GM10248 (cell line): ENCODE data around the gene NSG2.
A peak's percentile ranks its signal among the peaks of the same experiment; 100 is the strongest.
"Not testable (repeated sequence)": the region's sequence is repeated elsewhere in the genome, so short reads cannot be mapped to it uniquely, and the experiment has no call there.

Experiments used
- CTCF ChIA-PET: fragments of 300-600 bp; sonication (Branson Sonifier 250); formaldehyde crosslinking; extraction: SDS; loops from one replicate; lab custom pipeline; 2021; ENCODE audit warnings: antibody characterized with exemption; lab: Yijun Ruan, JAX
- POLR2A ChIA-PET: fragments of 350-650 bp; sonication (Branson Sonifier 250); formaldehyde crosslinking; extraction: SDS; loops from one replicate; lab custom pipeline; 2020; ENCODE audit warnings: antibody characterized with exemption; lab: Yijun Ruan, JAX
- DNase-seq: peaks from one replicate; pipeline ENCODE4 v3.0.0; 2012; ENCODE audit errors: extremely low spot score
- TF ChIP-seq, protein P1 (sequence below): IDR thresholded peaks from 2 replicates; pipeline ENCODE4 v1.5.1; 2012; ENCODE audit warnings: mild to moderate bottlenecking, low read depth; ENCODE audit errors: extremely low read depth, missing control alignments, control extremely low read depth

NSG2 gene

GRCh38 chr5:174010365-174010764, 35.1 kb upstream of the NSG2 start:
- ChIA-PET POLR2A (no interaction called here), CTCF (interaction anchor here (1.3 kb wide), 2 partner anchors 10 to 11 kb away, joined by 3 read pairs; no protein-coding TSS in a partner anchor)
- TF ChIP-seq, protein P1, sequence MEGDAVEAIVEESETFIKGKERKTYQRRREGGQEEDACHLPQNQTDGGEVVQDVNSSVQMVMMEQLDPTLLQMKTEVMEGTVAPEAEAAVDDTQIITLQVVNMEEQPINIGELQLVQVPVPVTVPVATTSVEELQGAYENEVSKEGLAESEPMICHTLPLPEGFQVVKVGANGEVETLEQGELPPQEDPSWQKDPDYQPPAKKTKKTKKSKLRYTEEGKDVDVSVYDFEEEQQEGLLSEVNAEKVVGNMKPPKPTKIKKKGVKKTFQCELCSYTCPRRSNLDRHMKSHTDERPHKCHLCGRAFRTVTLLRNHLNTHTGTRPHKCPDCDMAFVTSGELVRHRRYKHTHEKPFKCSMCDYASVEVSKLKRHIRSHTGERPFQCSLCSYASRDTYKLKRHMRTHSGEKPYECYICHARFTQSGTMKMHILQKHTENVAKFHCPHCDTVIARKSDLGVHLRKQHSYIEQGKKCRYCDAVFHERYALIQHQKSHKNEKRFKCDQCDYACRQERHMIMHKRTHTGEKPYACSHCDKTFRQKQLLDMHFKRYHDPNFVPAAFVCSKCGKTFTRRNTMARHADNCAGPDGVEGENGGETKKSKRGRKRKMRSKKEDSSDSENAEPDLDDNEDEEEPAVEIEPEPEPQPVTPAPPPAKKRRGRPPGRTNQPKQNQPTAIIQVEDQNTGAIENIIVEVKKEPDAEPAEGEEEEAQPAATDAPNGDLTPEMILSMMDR, result no peak
- no peak for DNase-seq

DNA sequence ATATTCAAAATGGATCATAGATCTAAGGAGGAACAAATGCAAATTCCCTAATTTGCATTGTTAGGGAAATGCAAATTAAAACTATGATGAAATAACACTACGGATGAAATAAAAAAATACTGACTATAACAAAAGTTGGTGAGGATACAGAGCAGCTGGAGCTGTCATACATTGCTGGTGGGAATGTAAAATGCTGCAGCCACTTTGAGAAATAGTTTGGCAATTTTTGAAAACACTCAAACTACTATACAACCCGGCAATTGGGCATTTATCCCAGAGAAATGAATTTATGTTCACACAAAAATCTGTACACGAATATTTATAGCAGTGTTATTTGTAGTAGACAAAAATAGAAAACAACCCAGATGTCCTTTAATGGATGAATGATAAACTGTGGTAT, 34.1 kb upstream of the NSG2 start:
- CTCF ChIA-PET, result interaction anchor here (1.3 kb wide), 1 partner anchor 8 kb away, joined by 3 read pairs; no protein-coding TSS in a partner anchor
- TF ChIP-seq, protein P1, result no peak
- POLR2A ChIA-PET, result no interaction called here
- DNase-seq, result no peak

GRCh38 chr5:174020069-174020927, 25.2 kb upstream of the NSG2 start:
- DNase-seq, result peak; percentile 43
- POLR2A ChIA-PET, result not testable (repeated sequence)
- TF ChIP-seq, protein P1, result peak; percentile 51
- CTCF ChIA-PET, result interaction anchor here (1.2 to 3.0 kb wide), 3 partner anchors 10 to 293 kb away, joined by 3 to 18 read pairs (median 3); no protein-coding TSS in a partner anchor

- ChIA-PET POLR2A (no interaction called here), CTCF (interaction anchor here (3.0 kb wide), 1 partner anchor 290 kb away, joined by 18 read pairs; no protein-coding TSS in a partner anchor)
- DNase-seq, result no peak
- TF ChIP-seq, protein P1, result no peak
Measured at GRCh38 chr5:174020928-174021304, 24.6 kb upstream of the NSG2 start.

- ChIA-PET CTCF (interaction anchor here (2.3 to 3.0 kb wide), 2 partner anchors 288 to 289 kb away, joined by 9 to 18 read pairs; no protein-coding TSS in a partner anchor), POLR2A (no interaction called here)
- DNase-seq, result no peak
- TF ChIP-seq, protein P1, result no peak
Measured at GRCh38 chr5:174022384-174023095, 23.0 kb upstream of the NSG2 start.

DNA sequence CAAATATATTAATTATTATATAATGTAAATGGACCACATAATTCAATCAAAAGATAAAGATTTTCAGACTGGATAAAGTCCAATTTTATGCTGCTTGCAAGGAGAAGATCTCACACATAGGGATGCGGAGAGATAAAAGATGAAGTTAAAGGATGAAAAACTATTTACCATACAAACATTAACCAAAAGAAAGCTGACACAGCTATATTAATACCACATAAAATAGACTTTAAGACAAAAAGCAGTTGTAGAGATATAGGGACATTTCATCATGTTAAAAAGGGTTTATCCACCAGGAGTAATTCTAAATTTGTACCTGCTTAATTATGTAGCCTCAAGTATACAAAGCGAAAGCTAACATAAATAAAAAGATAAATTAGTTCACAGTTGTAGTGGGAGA, 15.2 kb upstream of the NSG2 start:
- no peak for DNase-seq
- POLR2A ChIA-PET, result no interaction called here
- TF ChIP-seq, protein P1, result no peak
- CTCF ChIA-PET, result no interaction called here
